ENCODE data around the gene MCTP1.

Gene MCTP1

DNA sequence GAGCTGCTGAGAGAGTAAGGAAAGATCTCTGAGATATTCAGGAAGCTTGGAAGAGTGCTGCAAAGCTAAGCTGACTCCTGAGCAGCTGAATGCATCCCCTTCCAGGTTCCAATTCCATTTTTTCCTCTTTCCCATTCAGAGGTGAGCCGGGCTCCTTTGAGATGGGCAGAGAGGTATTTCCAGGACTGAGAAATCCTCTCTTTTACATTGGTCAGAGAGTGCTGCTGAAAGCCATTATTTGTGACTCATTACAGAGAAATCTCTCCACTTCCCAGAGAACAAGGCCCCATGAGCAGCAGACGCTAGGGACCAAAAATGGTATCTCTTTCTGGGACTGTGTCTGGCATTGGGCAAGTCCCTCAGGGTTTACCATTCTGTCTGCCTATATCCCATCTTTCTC lies 3.7 kb downstream of the MCTP1 start:
- H3K23ac ChIP-seq (ENCODE audit: low read length in 2 of 2) = no peak overlapping the region
- H3K36me3 ChIP-seq (ENCODE audit: control insufficient read depth in 1 of 2, insufficient read depth in 2 of 2, low read depth in 1 of 2, low read length in 2 of 2) = no peaks in the 10 kb centered on the region
- H2AFZ ChIP-seq (ENCODE audit: low read depth, low read length) = no peak overlapping the region
- no peak overlapping the region for H4K91ac ChIP-seq (ENCODE audit: low read length)
- no peak overlapping the region for H3K9ac ChIP-seq (ENCODE audit: low read length)
- no peaks in the 10 kb centered on the region for H3K79me1 ChIP-seq (replicated peaks; ENCODE audit: low read length, poor library complexity, severe bottlenecking)
- no peak overlapping the region for H2BK120ac ChIP-seq (ENCODE audit: low read depth, low read length)
- H2AK5ac ChIP-seq (ENCODE audit: low read length, severe bottlenecking) = no peak overlapping the region
- 0% methylated on average over 1 of the region's 2 CpGs for WGBS
- DNase-seq = peak; percentile 22
- no peak overlapping the region for H3K18ac ChIP-seq (ENCODE audit: low read depth in 1 of 2, low read length in 2 of 2)
- H3K4me3 ChIP-seq (ENCODE audit: insufficient read depth in 1 of 2, low read depth in 1 of 2, low read length in 2 of 2) = no peak overlapping the region
- no peak overlapping the region for H4K8ac ChIP-seq (ENCODE audit: low read length)
- no peaks in the 10 kb centered on the region for H3K9me3 ChIP-seq (ENCODE audit: control insufficient read depth, low read length)
- no peak overlapping the region for H3K27ac ChIP-seq (ENCODE audit: low read length, poor library complexity, severe bottlenecking)
- H3K4me1 ChIP-seq (ENCODE audit: control insufficient read depth, insufficient read depth, low read depth, low read length) = peaks cover 20% of the 10 kb centered on the region
- peaks cover 23 to 56% of the 10 kb centered on the region in 2 experiments for H3K27me3 ChIP-seq (ENCODE audit: control insufficient read depth in 1 of 2, insufficient read depth in 1 of 2, low read length in 2 of 2)
- H2BK12ac ChIP-seq (ENCODE audit: low read length in 2 of 2) = no peak overlapping the region
- H3K4ac ChIP-seq (ENCODE audit: low read depth in 1 of 2, low read length in 2 of 2) = no peak overlapping the region
- H3K4me2 ChIP-seq (ENCODE audit: low read length, poor library complexity, severe bottlenecking) = no peak overlapping the region
- H2BK15ac ChIP-seq (ENCODE audit: low read depth, poor library complexity, severe bottlenecking) = no peak overlapping the region
- H3K14ac ChIP-seq (ENCODE audit: low read length in 2 of 2) = no peak overlapping the region
- H2BK5ac ChIP-seq (ENCODE audit: low read depth, low read length, poor library complexity, severe bottlenecking) = no peak overlapping the region

DNA sequence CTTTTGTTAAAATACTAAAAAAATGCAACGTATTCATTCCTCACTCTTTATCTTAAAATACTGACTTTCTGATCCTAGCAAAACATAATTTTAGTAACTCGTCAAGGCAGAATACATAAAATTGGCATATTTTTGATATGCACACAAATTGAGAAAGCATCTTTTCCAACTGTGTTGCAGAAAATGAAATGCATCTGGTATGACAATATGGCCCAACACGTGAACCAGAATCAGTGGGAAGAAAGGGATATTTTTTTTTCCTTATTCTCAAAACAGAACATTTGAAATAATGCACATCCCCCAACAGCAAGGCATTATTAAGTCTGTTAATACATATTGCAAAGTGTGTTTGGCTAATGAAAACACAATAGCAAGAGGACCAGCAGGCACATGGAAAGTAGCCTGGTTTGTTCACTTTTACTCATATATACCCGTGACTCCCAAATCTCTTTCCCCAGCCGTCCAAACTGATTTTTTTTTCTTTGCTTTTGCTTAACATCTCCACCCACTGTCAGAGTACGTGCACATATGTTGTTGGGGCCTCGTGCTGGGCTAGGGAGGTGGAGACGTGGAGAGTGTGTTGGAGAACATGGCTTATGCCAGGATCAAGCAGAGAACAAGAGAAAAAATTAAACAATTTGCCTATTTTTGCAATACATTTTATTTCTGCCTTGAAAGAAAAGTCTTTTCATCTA lies 4.3 kb downstream of the MCTP1 start:
- no peaks in the 10 kb centered on the region for H3K36me3 ChIP-seq (ENCODE audit: control insufficient read depth in 1 of 2, insufficient read depth in 2 of 2, low read depth in 1 of 2, low read length in 2 of 2)
- H4K91ac ChIP-seq (ENCODE audit: low read length) = no peak overlapping the region
- H3K27me3 ChIP-seq (ENCODE audit: control insufficient read depth in 1 of 2, insufficient read depth in 1 of 2, low read length in 2 of 2) = peaks cover 20 to 50% of the 10 kb centered on the region in 2 experiments
- H3K27ac ChIP-seq (ENCODE audit: low read length, poor library complexity, severe bottlenecking) = no peak overlapping the region
- H3K9me3 ChIP-seq (ENCODE audit: control insufficient read depth, low read length) = no peaks in the 10 kb centered on the region
- no peak overlapping the region for H3K23ac ChIP-seq (ENCODE audit: low read length in 2 of 2)
- no peak overlapping the region for H2BK120ac ChIP-seq (ENCODE audit: low read depth, low read length)
- no peak overlapping the region for H4K8ac ChIP-seq (ENCODE audit: low read length)
- H3K4me2 ChIP-seq (ENCODE audit: low read length, poor library complexity, severe bottlenecking) = no peak overlapping the region
- H3K4ac ChIP-seq (ENCODE audit: low read depth in 1 of 2, low read length in 2 of 2) = no peak overlapping the region
- H3K4me1 ChIP-seq (ENCODE audit: control insufficient read depth, insufficient read depth, low read depth, low read length) = peaks cover 20% of the 10 kb centered on the region
- DNase-seq = no peak
- H3K4me3 ChIP-seq (ENCODE audit: insufficient read depth in 1 of 2, low read depth in 1 of 2, low read length in 2 of 2) = no peak overlapping the region
- H2AK5ac ChIP-seq (ENCODE audit: low read length, severe bottlenecking) = no peak overlapping the region
- no peaks in the 10 kb centered on the region for H3K79me1 ChIP-seq (replicated peaks; ENCODE audit: low read length, poor library complexity, severe bottlenecking)
- no peak overlapping the region for H2BK12ac ChIP-seq (ENCODE audit: low read length in 2 of 2)
- 89% methylated on average over 3 of the region's 8 CpGs for WGBS
- no peak overlapping the region for H2AFZ ChIP-seq (ENCODE audit: low read depth, low read length)
- H2BK5ac ChIP-seq (ENCODE audit: low read depth, low read length, poor library complexity, severe bottlenecking) = no peak overlapping the region
- H3K14ac ChIP-seq (ENCODE audit: low read length in 2 of 2) = no peak overlapping the region
- H3K18ac ChIP-seq (ENCODE audit: low read depth in 1 of 2, low read length in 2 of 2) = no peak overlapping the region
- no peak overlapping the region for H2BK15ac ChIP-seq (ENCODE audit: low read depth, poor library complexity, severe bottlenecking)
- H3K9ac ChIP-seq (ENCODE audit: low read length) = no peak overlapping the region

DNA sequence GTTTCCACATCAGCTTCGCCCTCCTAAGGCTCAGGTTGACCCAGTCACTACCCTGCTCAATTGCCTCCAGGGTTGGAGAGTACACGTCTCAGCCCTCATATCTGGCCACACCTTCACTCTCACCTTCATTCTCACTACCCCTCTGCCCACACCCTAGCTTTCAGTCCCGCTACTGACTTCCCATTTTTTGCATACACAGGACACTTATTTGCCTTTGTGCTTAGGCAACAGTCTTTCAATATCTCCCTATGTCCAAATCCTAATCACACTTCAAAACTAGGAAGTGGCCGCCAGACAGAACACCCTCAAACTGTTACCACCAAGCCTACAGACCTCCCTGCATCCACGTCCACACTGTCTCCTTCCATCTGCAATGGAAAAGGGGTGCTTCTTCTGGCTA lies 10.9 kb downstream of the MCTP1 start:
- no peak for DNase-seq
- Histone ChIP-seq H2BK120ac (ENCODE audit: low read depth, low read length) (no peak overlapping the region), H3K4ac (ENCODE audit: low read depth in 1 of 2, low read length in 2 of 2) (no peak overlapping the region), H3K4me3 (ENCODE audit: insufficient read depth in 1 of 2, low read depth in 1 of 2, low read length in 2 of 2) (no peak overlapping the region), H2BK12ac (ENCODE audit: low read length in 2 of 2) (no peak overlapping the region), H2BK5ac (ENCODE audit: low read depth, low read length, poor library complexity, severe bottlenecking) (no peak overlapping the region), H3K4me2 (ENCODE audit: low read length, poor library complexity, severe bottlenecking) (no peak overlapping the region), H3K9me3 (ENCODE audit: control insufficient read depth, low read length) (no peaks in the 10 kb centered on the region), H3K14ac (ENCODE audit: low read length in 2 of 2) (no peak overlapping the region), H4K91ac (ENCODE audit: low read length) (no peak overlapping the region), H4K8ac (ENCODE audit: low read length) (no peak overlapping the region), H2AK5ac (ENCODE audit: low read length, severe bottlenecking) (no peak overlapping the region), H3K36me3 (ENCODE audit: control insufficient read depth in 1 of 2, insufficient read depth in 2 of 2, low read depth in 1 of 2, low read length in 2 of 2) (no peaks in the 10 kb centered on the region), H2AFZ (ENCODE audit: low read depth, low read length) (no peak overlapping the region), H3K27ac (ENCODE audit: low read length, poor library complexity, severe bottlenecking) (no peak overlapping the region), H3K27me3 (ENCODE audit: control insufficient read depth in 1 of 2, insufficient read depth in 1 of 2, low read length in 2 of 2) (peaks cover 7 to 24% of the 10 kb centered on the region in 2 experiments), H3K9ac (ENCODE audit: low read length) (no peak overlapping the region), H3K79me1 (replicated peaks; ENCODE audit: low read length, poor library complexity, severe bottlenecking) (no peaks in the 10 kb centered on the region), H3K18ac (ENCODE audit: low read depth in 1 of 2, low read length in 2 of 2) (no peak overlapping the region), H2BK15ac (ENCODE audit: low read depth, poor library complexity, severe bottlenecking) (no peak overlapping the region), H3K23ac (ENCODE audit: low read length in 2 of 2) (no peak overlapping the region), H3K4me1 (ENCODE audit: control insufficient read depth, insufficient read depth, low read depth, low read length) (no peaks in the 10 kb centered on the region)
- 61% methylated on average over 5 of the region's 5 CpGs for WGBS

DNA sequence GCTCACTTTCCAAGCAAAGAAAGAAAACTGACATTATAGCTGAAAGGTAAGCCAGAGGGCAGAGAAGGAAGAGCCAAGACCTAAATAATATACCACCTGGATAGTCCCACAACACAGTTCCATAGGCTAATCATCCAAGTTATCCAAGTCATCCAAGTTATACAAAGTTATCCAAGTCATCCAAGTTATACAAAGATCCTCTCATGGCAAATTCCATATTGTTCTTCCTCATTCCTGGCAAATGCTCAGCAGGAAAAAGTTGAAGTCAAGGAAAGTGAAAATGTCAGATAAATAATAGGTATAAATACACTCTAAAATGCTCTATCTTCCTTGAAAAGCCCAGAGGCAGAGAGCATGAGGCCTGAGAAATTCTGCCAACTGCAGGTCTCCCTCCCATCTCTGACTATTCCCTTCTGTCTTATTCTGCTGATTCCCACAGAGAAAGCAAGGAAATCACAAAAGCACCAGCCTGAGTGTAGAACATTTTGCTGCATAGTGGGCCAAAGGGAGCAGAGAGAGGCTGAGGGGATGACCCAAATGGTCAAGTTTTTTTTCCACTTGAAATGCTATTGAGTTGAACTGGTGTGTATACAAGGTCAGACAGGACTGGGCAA lies 12.5 kb downstream of the MCTP1 start:
- Histone ChIP-seq H3K79me1 (replicated peaks; ENCODE audit: low read length, poor library complexity, severe bottlenecking) (no peaks in the 10 kb centered on the region), H2AK5ac (ENCODE audit: low read length, severe bottlenecking) (no peak overlapping the region), H3K23ac (ENCODE audit: low read length in 2 of 2) (no peak overlapping the region), H2BK5ac (ENCODE audit: low read depth, low read length, poor library complexity, severe bottlenecking) (no peak overlapping the region), H3K4me1 (ENCODE audit: control insufficient read depth, insufficient read depth, low read depth, low read length) (no peaks in the 10 kb centered on the region), H2BK12ac (ENCODE audit: low read length in 2 of 2) (no peak overlapping the region), H4K91ac (ENCODE audit: low read length) (no peak overlapping the region), H3K4me2 (ENCODE audit: low read length, poor library complexity, severe bottlenecking) (no peak overlapping the region), H3K4me3 (ENCODE audit: insufficient read depth in 1 of 2, low read depth in 1 of 2, low read length in 2 of 2) (no peak overlapping the region), H3K27ac (ENCODE audit: low read length, poor library complexity, severe bottlenecking) (no peak overlapping the region), H3K36me3 (ENCODE audit: control insufficient read depth in 1 of 2, insufficient read depth in 2 of 2, low read depth in 1 of 2, low read length in 2 of 2) (no peaks in the 10 kb centered on the region), H4K8ac (ENCODE audit: low read length) (no peak overlapping the region), H2BK15ac (ENCODE audit: low read depth, poor library complexity, severe bottlenecking) (no peak overlapping the region), H3K14ac (ENCODE audit: low read length in 2 of 2) (no peak overlapping the region), H2BK120ac (ENCODE audit: low read depth, low read length) (no peak overlapping the region), H2AFZ (ENCODE audit: low read depth, low read length) (no peak overlapping the region), H3K9me3 (ENCODE audit: control insufficient read depth, low read length) (no peaks in the 10 kb centered on the region), H3K18ac (ENCODE audit: low read depth in 1 of 2, low read length in 2 of 2) (no peak overlapping the region), H3K27me3 (ENCODE audit: control insufficient read depth in 1 of 2, insufficient read depth in 1 of 2, low read length in 2 of 2) (peaks cover 7 to 34% of the 10 kb centered on the region in 2 experiments), H3K4ac (ENCODE audit: low read depth in 1 of 2, low read length in 2 of 2) (no peak overlapping the region), H3K9ac (ENCODE audit: low read length) (no peak overlapping the region)
- DNase-seq = no peak

Measured in mesenchymal stem cell (in vitro differentiated cells and primary cell).